Suprapubic skin (tissue), 4 donors: ENCODE data around the gene ATG9A. TPM values are rescaled to one million over a fixed set of nuclear protein-coding genes. Genes with fewer than 3 reads are reported as not detected.

ENCODE experiments used
- DNase-seq, 2 donors: peaks; one replicate each; pipeline ENCODE4 v3.0.0-alpha.2; 2019; ENCODE audit warnings: low spot score in 2 of 2
- H3K27ac ChIP-seq: fragments of 200-600 bp; sonication (generic); one replicate; pipeline ENCODE4 v1.5.1; 2019
- H3K27me3 ChIP-seq: fragments of 200-600 bp; sonication (generic); one replicate; pipeline ENCODE4 v1.5.1; 2019
- H3K36me3 ChIP-seq: fragments of 200-600 bp; sonication (generic); one replicate; pipeline ENCODE4 v1.5.1; 2019
- H3K4me1 ChIP-seq: fragments of 200-600 bp; sonication (generic); one replicate; pipeline ENCODE4 v1.5.1; 2019
- H3K4me3 ChIP-seq: fragments of 200-600 bp; sonication (generic); one replicate; pipeline ENCODE4 v1.5.1; 2019; ENCODE audit warnings: mild to moderate bottlenecking
- H3K9me3 ChIP-seq: fragments of 200-600 bp; sonication (generic); one replicate; pipeline ENCODE4 v1.5.1; 2019
- EP300 ChIP-seq: sonication (generic); formaldehyde crosslinking; IDR thresholded peaks from one replicate; pipeline ENCODE4 v1.6.1; 2017; ENCODE audit warnings: antibody characterized with exemption
- POLR2A ChIP-seq, 2 donors: fragments of 450-650 bp; IDR thresholded peaks; one replicate each; pipeline ENCODE4 v1.6.1; 2017; ENCODE audit warnings: antibody characterized with exemption in 2 of 2, mild to moderate bottlenecking in 2 of 2, moderate library complexity in 2 of 2
- POLR2AphosphoS5 ChIP-seq, 3 donors: sonication (generic); formaldehyde crosslinking; IDR thresholded peaks; one replicate each; pipeline ENCODE4 v1.6.1; 2017; ENCODE audit warnings: antibody characterized with exemption in 3 of 3
- WGBS: methylation state at CpG from one replicate; pipeline ENCODE4 v1.1.5; 2018; 5-methylcytosine and 5-hydroxymethylcytosine counted together
- total RNA-seq, 4 donors: library from RNA; depleted of rRNA; stranded (reverse); fragments of >200 nt; gene quantifications; one replicate each; pipeline ENCODE4 v1.1.0, GENCODE V29; 2016
- TF ChIP-seq, protein P1 (sequence below), 2 donors: fragments of 200-600 bp in 1 of 2; fragments of 450-650 bp in 1 of 2; sonication (generic) in 1 of 2; IDR thresholded peaks; one replicate each; pipeline ENCODE4 v1.5.1; 2016 to 2019; ENCODE audit warnings: antibody characterized with exemption in 2 of 2, mild to moderate bottlenecking in 1 of 2, moderate library complexity in 1 of 2

The ATG9A gene
- total RNA-seq, 4 donors from 2014 or later, result 60.3 to 83.9 (median 64.6) TPM

DNA sequence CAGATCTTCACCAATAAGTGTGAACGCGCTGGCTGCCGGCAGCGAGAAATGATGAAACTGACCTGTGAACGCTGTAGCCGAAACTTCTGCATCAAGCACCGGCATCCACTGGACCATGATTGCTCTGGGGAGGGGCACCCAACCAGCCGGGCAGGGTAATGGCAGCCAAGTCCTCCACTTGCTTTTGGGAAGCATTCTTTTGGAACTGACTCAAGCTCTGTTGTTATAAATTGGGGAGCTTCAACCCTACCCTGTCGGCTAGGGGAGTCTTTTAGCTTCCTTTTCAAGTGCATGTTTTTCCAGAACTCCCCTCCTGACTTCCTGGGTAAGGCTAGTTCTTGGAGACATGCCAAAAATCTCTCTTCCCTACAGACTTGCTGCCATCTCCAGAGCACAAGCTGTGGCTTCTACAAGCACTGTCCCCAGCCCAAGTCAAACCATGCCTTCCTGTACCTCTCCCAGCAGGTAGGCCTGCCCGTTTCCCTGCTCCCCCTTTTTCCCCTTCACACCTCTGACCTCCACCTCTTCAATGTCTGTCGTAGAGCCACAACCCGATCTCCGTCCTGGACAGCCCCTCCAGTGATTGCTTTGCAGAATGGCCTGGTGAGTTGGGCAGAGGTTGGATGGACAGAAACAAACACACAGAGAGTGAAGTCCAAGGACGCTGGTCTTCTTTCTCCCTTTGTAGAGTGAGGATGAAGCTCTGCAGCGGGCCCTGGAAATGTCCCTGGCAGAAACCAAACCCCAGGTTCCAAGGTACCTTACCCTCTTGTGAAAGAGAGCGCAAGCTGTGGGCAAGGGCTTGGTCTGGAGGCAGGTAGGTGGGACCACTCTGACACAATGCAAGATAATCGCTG lies 21.3 kb downstream of the ATG9A start:
- 65% methylated on average over 17 of the region's 17 CpGs for WGBS
- H3K4me1 ChIP-seq, result peaks cover 26% of the 10 kb centered on the region
- DNase-seq, result peak in 1 of 2 donors; percentile 55
- H3K4me3 ChIP-seq, result no peak overlapping the region
- no peaks in the 10 kb centered on the region for H3K27me3 ChIP-seq
- H3K27ac ChIP-seq, result no peak overlapping the region
- peaks cover 44% of the 10 kb centered on the region for H3K36me3 ChIP-seq
- TF ChIP-seq, protein P1, sequence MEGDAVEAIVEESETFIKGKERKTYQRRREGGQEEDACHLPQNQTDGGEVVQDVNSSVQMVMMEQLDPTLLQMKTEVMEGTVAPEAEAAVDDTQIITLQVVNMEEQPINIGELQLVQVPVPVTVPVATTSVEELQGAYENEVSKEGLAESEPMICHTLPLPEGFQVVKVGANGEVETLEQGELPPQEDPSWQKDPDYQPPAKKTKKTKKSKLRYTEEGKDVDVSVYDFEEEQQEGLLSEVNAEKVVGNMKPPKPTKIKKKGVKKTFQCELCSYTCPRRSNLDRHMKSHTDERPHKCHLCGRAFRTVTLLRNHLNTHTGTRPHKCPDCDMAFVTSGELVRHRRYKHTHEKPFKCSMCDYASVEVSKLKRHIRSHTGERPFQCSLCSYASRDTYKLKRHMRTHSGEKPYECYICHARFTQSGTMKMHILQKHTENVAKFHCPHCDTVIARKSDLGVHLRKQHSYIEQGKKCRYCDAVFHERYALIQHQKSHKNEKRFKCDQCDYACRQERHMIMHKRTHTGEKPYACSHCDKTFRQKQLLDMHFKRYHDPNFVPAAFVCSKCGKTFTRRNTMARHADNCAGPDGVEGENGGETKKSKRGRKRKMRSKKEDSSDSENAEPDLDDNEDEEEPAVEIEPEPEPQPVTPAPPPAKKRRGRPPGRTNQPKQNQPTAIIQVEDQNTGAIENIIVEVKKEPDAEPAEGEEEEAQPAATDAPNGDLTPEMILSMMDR (IDR thresholded peaks at IDR 0.05), result no peak
- H3K9me3 ChIP-seq, result no peaks in the 10 kb centered on the region

DNA sequence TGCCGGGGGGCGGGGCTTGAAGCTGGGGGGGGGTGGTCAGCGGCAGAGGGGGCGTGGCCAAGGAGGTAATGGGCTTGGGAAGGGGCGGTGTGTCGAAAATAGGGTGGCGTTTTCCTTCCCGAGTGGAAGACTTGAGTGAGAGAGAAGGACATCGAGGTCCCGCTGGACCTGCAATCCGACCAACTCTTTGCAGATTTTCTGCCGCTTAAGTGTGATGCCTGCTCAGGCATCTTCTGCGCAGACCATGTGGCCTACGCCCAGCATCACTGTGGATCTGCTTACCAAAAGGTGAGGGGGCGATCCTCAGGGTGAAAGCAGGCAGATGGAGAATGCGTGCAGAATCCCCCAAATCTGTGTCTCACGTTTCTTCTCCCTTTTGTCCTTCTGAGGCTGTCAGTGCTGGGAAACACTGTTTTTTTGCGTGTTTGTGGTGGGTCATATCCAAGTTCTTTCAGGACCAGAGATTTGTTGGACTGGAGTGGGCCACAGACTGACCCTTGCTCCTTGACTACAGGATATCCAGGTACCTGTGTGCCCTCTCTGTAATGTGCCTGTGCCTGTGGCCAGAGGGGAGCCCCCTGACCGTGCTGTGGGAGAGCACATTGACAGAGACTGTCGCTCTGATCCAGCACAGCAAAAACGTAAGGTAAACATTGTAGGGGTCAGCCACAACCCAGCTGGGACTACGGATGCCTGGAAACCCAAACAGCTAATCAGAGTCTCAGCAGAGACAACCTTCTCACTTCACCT lies 22.1 kb downstream of the ATG9A start:
- WGBS, result 12% methylated on average over 20 of the region's 22 CpGs
- H3K27ac ChIP-seq, result peak overlapping the region; percentile 94
- TF ChIP-seq EP300 (no peak), POLR2AphosphoS5 (IDR thresholded peaks at IDR 0.05) (no peak), POLR2A (IDR thresholded peaks at IDR 0.05) (no peak)
- TF ChIP-seq, protein P1 (IDR thresholded peaks at IDR 0.05), result no peak
- H3K36me3 ChIP-seq, result peaks cover 36% of the 10 kb centered on the region
- peak overlapping the region; percentile 88 for H3K4me3 ChIP-seq
- DNase-seq, result peak in 1 of 2 donors; percentile 59
- H3K4me1 ChIP-seq, result peaks cover 26% of the 10 kb centered on the region
- no peaks in the 10 kb centered on the region for H3K9me3 ChIP-seq
- H3K27me3 ChIP-seq, result no peaks in the 10 kb centered on the region

DNA sequence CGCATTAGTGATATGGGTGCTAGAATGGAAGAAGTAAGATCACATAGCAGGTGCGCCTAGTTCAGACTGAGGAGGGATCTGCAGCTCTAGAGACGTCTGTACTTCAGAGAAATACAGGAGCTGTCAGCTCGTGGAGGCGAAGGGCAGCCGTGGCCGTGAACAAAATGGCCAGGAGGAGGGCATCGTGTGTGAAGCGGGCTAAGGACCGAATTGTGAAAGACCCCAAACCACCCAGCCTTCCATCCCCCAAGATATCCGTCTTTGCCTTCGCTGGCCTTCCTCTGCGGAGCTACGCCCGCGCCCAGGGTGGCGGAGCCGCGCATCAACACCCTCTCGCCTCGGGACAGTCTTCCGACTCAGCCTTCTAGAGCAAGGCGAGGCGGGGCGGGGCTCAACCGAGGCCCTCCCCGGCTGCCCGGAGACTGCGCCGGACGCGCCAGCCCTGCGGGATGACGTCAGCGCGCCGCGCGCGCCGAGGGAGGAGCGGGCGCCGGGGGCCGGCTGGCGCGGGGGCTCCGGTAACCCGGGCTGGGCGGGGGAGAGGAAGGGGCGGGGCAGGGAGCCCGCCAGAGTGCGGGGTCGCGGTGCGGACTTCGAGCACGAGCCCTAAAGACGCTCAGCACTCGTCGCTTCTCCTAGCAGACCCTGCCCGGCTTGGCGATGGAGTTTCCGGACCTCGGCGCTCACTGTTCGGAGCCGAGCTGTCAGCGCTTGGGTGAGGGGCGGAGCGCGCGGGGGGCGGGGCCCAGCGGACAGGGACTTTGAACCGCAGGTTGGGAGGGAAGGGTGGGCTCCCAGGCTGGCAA lies 22.9 kb downstream of the ATG9A start, which contains the start of gene ZFAND2B:
Gene ZFAND2B (plus strand): TSS at position 455 of the 806 bp plus-strand sequence. CDS start 206 bp downstream, at position 661.
- TF ChIP-seq POLR2A (IDR thresholded peaks at IDR 0.05) (peak in 1 of 2 donors; percentile 65), EP300 (no peak), POLR2AphosphoS5 (IDR thresholded peaks at IDR 0.05) (peak in 2 of 3 donors; percentile 78 to 84)
- TF ChIP-seq, protein P1 (IDR thresholded peaks at IDR 0.05), result no peak
- H3K36me3 ChIP-seq, result peaks cover 32% of the 10 kb centered on the region
- WGBS, result 0% methylated on average over 17 of the region's 76 CpGs

DNA sequence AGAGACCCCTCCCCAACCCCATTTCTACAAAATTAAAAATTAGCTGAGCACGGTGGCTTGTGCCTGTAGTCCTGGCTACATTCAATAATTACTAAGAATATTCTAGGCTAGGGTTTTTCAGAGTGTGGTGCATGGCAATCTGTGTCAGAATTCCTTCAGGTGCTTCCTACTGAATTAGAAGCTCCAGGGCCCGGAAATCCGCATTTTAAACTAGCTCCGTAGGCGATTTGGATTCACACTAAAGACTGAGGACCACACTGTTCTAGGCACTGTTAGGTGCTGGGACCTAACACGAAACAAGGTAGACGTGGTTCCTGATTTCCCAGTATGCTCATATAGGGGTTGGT lies 23.5 kb downstream of the ATG9A start:
- Histone ChIP-seq H3K4me3 (peak overlapping the region; percentile 88), H3K9me3 (no peaks in the 10 kb centered on the region), H3K27me3 (no peaks in the 10 kb centered on the region), H3K27ac (peak overlapping the region; percentile 94), H3K36me3 (peaks cover 29% of the 10 kb centered on the region), H3K4me1 (peaks cover 26% of the 10 kb centered on the region)
- TF ChIP-seq POLR2AphosphoS5 (IDR thresholded peaks at IDR 0.05) (no peak), EP300 (no peak), POLR2A (IDR thresholded peaks at IDR 0.05) (no peak)
- TF ChIP-seq, protein P1 (IDR thresholded peaks at IDR 0.05), result no peak
- 15% methylated on average over 7 of the region's 7 CpGs for WGBS
- peak in 1 of 2 donors; percentile 46 for DNase-seq

More for the DNA sequence above, 22.9 kb downstream of the ATG9A start, which contains the start of gene ZFAND2B:
- Histone ChIP-seq H3K9me3 (no peaks in the 10 kb centered on the region), H3K27me3 (no peaks in the 10 kb centered on the region), H3K4me3 (peak within 1 kb of the TSS; percentile 88), H3K4me1 (peaks cover 26% of the 10 kb centered on the region), H3K27ac (peak within 1 kb of the TSS; percentile 94)
- peak; percentile 96 to 97 for DNase-seq
